Subcutaneous abdominal adipose tissue (tissue), 5 donors: ENCODE data around the gene YWHAG.

Experiments used
- H3K27ac ChIP-seq: one replicate; pipeline ENCODE4 v1.7.0; 2013; ENCODE audit warnings: low read depth, mild to moderate bottlenecking, inconsistent platforms, low read length, moderate library complexity
- H3K27me3 ChIP-seq, 5 donors: one replicate each; pipeline ENCODE4 v1.7.0; 2013; ENCODE audit warnings: low read length in 5 of 5, inconsistent platforms in 1 of 5; ENCODE audit not compliant: control insufficient read depth in 5 of 5, insufficient read depth in 4 of 5
- H3K36me3 ChIP-seq, 5 donors: one replicate each; pipeline ENCODE4 v1.7.0; 2013; ENCODE audit warnings: low read length in 5 of 5; ENCODE audit not compliant: control insufficient read depth in 5 of 5, insufficient read depth in 5 of 5
- H3K4me1 ChIP-seq, 5 donors: one replicate each; pipeline ENCODE4 v1.7.0; 2013; ENCODE audit warnings: low read length in 5 of 5, mild to moderate bottlenecking in 3 of 5, moderate library complexity in 1 of 5; ENCODE audit not compliant: control insufficient read depth in 5 of 5, insufficient read depth in 5 of 5
- H3K4me3 ChIP-seq, 5 donors: one replicate each; pipeline ENCODE4 v1.7.0; 2013; ENCODE audit warnings: low read length in 5 of 5, low read depth in 1 of 5
- H3K9ac ChIP-seq, 5 donors: one replicate each; pipeline ENCODE4 v1.7.0; 2013; ENCODE audit warnings: low read length in 5 of 5, mild to moderate bottlenecking in 4 of 5, moderate library complexity in 3 of 5
- H3K9me3 ChIP-seq, 5 donors: one replicate each; pipeline ENCODE4 v1.7.0; 2013; ENCODE audit warnings: low read length in 5 of 5; ENCODE audit not compliant: control insufficient read depth in 5 of 5
- donor health status: healthy.
- donor health status: healthy.
- donor health status: healthy.
- donor health status: healthy.
- donor health status: healthy.

YWHAG gene

DNA sequence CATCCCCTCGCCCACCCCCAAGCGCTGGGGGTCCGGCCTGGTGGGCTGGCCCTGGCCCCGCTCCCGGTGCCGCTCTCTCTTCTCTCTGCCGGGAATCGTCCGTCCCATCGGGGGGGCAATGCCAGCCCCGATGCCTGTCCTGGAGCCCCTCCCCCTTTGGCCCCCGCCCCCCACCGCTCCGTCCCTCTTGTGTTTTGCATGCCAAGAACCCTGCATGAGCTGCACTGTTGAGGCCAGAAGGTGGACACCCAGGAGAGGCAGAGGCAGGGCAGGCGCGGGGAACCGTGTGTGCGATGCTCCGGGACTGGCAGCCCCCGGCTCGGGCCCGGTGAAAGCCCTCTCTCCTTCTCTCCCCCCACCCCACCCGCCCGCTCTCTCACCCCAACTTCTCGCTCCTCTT lies 78.4 kb downstream of the YWHAG start:
- Histone ChIP-seq H3K36me3 (no peaks in the 10 kb centered on the region), H3K4me1 (peaks cover 0 to 19% (median 10%) of the 10 kb centered on the region in 5 donors), H3K9me3 (no peaks in the 10 kb centered on the region), H3K27me3 (peaks cover 6 to 33% (median 23%) of the 10 kb centered on the region in 5 donors), H3K27ac (no peak overlapping the region), H3K9ac (no peak overlapping the region), H3K4me3 (no peak overlapping the region)

DNA sequence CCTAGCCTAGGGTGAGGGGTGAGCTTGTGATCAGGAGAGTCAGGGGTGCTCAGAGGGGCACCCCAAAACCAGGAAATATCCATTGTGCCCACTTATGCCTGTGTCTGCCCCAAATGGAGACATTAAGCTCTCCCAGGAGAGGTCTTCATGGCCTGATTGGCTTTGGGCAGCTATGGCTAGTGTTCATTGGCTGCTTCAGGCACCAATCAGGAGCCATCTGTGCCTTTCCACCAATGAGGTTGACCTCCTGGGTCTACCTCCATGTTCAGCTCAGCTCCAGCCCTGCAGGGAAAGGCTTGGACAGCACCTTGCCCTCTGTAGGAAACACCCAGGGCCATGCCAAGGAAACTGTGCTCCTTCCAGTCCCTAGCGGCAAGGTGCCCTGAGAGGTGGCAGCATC lies 80.3 kb downstream of the YWHAG start:
- H3K4me3 ChIP-seq = no peak overlapping the region
- H3K27me3 ChIP-seq = peaks cover 6 to 33% (median 27%) of the 10 kb centered on the region in 5 donors
- H3K36me3 ChIP-seq = no peaks in the 10 kb centered on the region
- H3K9me3 ChIP-seq = no peaks in the 10 kb centered on the region
- H3K4me1 ChIP-seq = peaks cover 0 to 19% (median 10%) of the 10 kb centered on the region in 5 donors
- no peak overlapping the region for H3K27ac ChIP-seq
- H3K9ac ChIP-seq = no peak overlapping the region
